HepG2 (cell line): Measurements from ENCODE around the gene HTR1D. TPM values are rescaled to one million over a fixed set of nuclear protein-coding genes. Genes with fewer than 3 reads are reported as not detected.

Source experiments
- HNRNPUL1 ChIP-seq: fragments of 200-400 bp; formaldehyde crosslinking; IDR thresholded peaks from 2 replicates; pipeline ENCODE4 v1.6.1; 2017; ENCODE audit warnings: low read depth, mild to moderate bottlenecking, low read length, moderate library complexity
- KDM5B ChIP-seq: sonication (generic); formaldehyde crosslinking; IDR thresholded peaks from 2 replicates; pipeline ENCODE4 v1.4.0; 2020; ENCODE audit warnings: missing genetic modification reagents, mild to moderate bottlenecking, borderline replicate concordance
- MAF1 ChIP-seq: sonication (generic); formaldehyde crosslinking; IDR thresholded peaks from 2 replicates; pipeline ENCODE4 v1.5.0; 2020; ENCODE audit warnings: missing genetic modification reagents, borderline replicate concordance
- MEIS1 ChIP-seq: sonication (generic); formaldehyde crosslinking; IDR thresholded peaks from 2 replicates; pipeline ENCODE4 v1.9.0; 2021; ENCODE audit warnings: mild to moderate bottlenecking, missing genetic modification reagents, moderate library complexity, borderline replicate concordance
- MXI1 ChIP-seq: IDR thresholded peaks from 3 replicates; pipeline ENCODE4 v1.6.1; 2012; ENCODE audit warnings: low read depth, low read length, inconsistent platforms, borderline replicate concordance
- NKX3-1 ChIP-seq: sonication (generic); formaldehyde crosslinking; IDR thresholded peaks from 2 replicates; pipeline ENCODE4 v1.5.0; 2020; ENCODE audit warnings: missing genetic modification reagents
- PITX1 ChIP-seq: sonication (generic); formaldehyde crosslinking; IDR thresholded peaks from 2 replicates; pipeline ENCODE4 v1.5.1; 2020; ENCODE audit warnings: mild to moderate bottlenecking, missing genetic modification reagents
- PRMT3 ChIP-seq: sonication (generic); formaldehyde crosslinking; IDR thresholded peaks from 2 replicates; pipeline ENCODE4 v1.8.1; 2022; ENCODE audit warnings: low read depth, mild to moderate bottlenecking, moderate library complexity, missing genetic modification reagents, borderline replicate concordance
- RBM39 ChIP-seq: fragments of 200-400 bp; formaldehyde crosslinking; IDR thresholded peaks from one replicate; pipeline ENCODE4 v1.6.1; 2018; ENCODE audit warnings: antibody characterized with exemption, mild to moderate bottlenecking, low read depth, low read length; ENCODE audit not compliant: poor library complexity, severe bottlenecking
- SIX1 ChIP-seq: sonication (generic); formaldehyde crosslinking; IDR thresholded peaks from 2 replicates; pipeline ENCODE4 v1.4.0; 2020; ENCODE audit warnings: missing genetic modification reagents, borderline replicate concordance
- SKI ChIP-seq: fragments of 450-650 bp; IDR thresholded peaks from one replicate; pipeline ENCODE4 v1.6.1; 2018; ENCODE audit warnings: mild to moderate bottlenecking; ENCODE audit not compliant: partially characterized antibody
- SRSF4 ChIP-seq: fragments of 200-400 bp; formaldehyde crosslinking; IDR thresholded peaks from one replicate; pipeline ENCODE4 v1.6.1; 2018; ENCODE audit warnings: mild to moderate bottlenecking, low read depth, low read length, moderate library complexity; ENCODE audit not compliant: poor library complexity, severe bottlenecking
- TOE1 ChIP-seq: sonication (generic); formaldehyde crosslinking; IDR thresholded peaks from 2 replicates; pipeline ENCODE4 v1.4.0; 2020; ENCODE audit warnings: mild to moderate bottlenecking, missing genetic modification reagents
- TSC22D2 ChIP-seq: sonication (generic); formaldehyde crosslinking; IDR thresholded peaks from 2 replicates; pipeline ENCODE4 v1.5.1; 2020; ENCODE audit warnings: missing genetic modification reagents, mild to moderate bottlenecking, borderline replicate concordance
- ZBTB34 ChIP-seq: sonication (generic); formaldehyde crosslinking; IDR thresholded peaks from 2 replicates; pipeline ENCODE4 v1.8.0; 2022; ENCODE audit warnings: mild to moderate bottlenecking, missing genetic modification reagents
- ZBTB7B ChIP-seq: sonication (generic); formaldehyde crosslinking; IDR thresholded peaks from 2 replicates; pipeline ENCODE4 v1.4.0; 2020; ENCODE audit warnings: missing genetic modification reagents
- ZC3H13 ChIP-seq: sonication (generic); formaldehyde crosslinking; IDR thresholded peaks from 2 replicates; pipeline ENCODE4 v1.8.1; 2023; ENCODE audit warnings: mild to moderate bottlenecking, missing genetic modification reagents, moderate library complexity
- ZFP36L1 ChIP-seq: sonication (generic); formaldehyde crosslinking; IDR thresholded peaks from 2 replicates; pipeline ENCODE4 v1.8.0; 2022; ENCODE audit warnings: mild to moderate bottlenecking, missing genetic modification reagents, moderate library complexity
- ZNF24 ChIP-seq: fragments of 450-650 bp; IDR thresholded peaks from 2 replicates; pipeline ENCODE4 v1.6.1; 2017; ENCODE audit warnings: antibody characterized with exemption, mild to moderate bottlenecking
- ZNF253 ChIP-seq: sonication (generic); formaldehyde crosslinking; IDR thresholded peaks from 2 replicates; pipeline ENCODE4 v1.8.0; 2022; ENCODE audit warnings: mild to moderate bottlenecking, missing genetic modification reagents, borderline replicate concordance
- ZNF282 ChIP-seq: fragments of 450-650 bp; IDR thresholded peaks from 2 replicates; pipeline ENCODE4 v1.6.1; 2018; ENCODE audit not compliant: partially characterized antibody
- ZNF30 ChIP-seq: sonication (generic); formaldehyde crosslinking; IDR thresholded peaks from 2 replicates; pipeline ENCODE4 v1.5.0; 2020; ENCODE audit warnings: mild to moderate bottlenecking, missing genetic modification reagents
- ZNF644 ChIP-seq: IDR thresholded peaks from 2 replicates; pipeline ENCODE4 v1.6.1; 2016; ENCODE audit warnings: low read depth
- ZNF678 ChIP-seq: sonication (generic); formaldehyde crosslinking; IDR thresholded peaks from 2 replicates; pipeline ENCODE4 v1.4.0; 2020; ENCODE audit warnings: mild to moderate bottlenecking, missing genetic modification reagents
- polyA plus RNA-seq, 8 experiments: library from polyadenylated mRNA; depleted of rRNA in 3 of 8; stranded (reverse) in 7 of 8; unstranded in 1 of 8; fragments of >200 nt; fragmentation: Illumina TruSeq in 4 of 8; extraction: Trizol in 4 of 8; gene quantifications; 2 replicates each; pipeline versions ENCODE4 v1.2.1 to v1.2.3, GENCODE V29; 2011 to 2016; ENCODE audit warnings: low read depth in 4 of 8, missing spikeins in 1 of 8, mixed read lengths in 1 of 8; ENCODE audit not compliant: insufficient read depth in 1 of 8
- total RNA-seq, 5 experiments: library from RNA; depleted of rRNA; stranded (reverse); fragments of >200 nt; fragmentation: Illumina TruSeq; extraction: Trizol; gene quantifications; 2 replicates each; pipeline ENCODE4 v1.2.3, GENCODE V29; 2016; ENCODE audit warnings: low read depth in 1 of 5
- TF ChIP-seq, protein P1 (sequence below): sonication (generic); formaldehyde crosslinking; IDR thresholded peaks from 2 replicates; pipeline ENCODE4 v1.4.0; 2020; ENCODE audit warnings: mild to moderate bottlenecking, missing genetic modification reagents
- TF ChIP-seq, protein P2 (sequence below): sonication (generic); formaldehyde crosslinking; IDR thresholded peaks from 2 replicates; pipeline ENCODE4 v1.9.0; 2021; ENCODE audit warnings: missing genetic modification reagents, mild to moderate bottlenecking, borderline replicate concordance
- TF ChIP-seq, protein P3 (sequence below): sonication (generic); formaldehyde crosslinking; IDR thresholded peaks from 2 replicates; pipeline ENCODE4 v1.5.0; 2020; ENCODE audit warnings: missing genetic modification reagents

Gene HTR1D
- total and polyA plus RNA-seq, 2 of the 13 experiments (the other 11 are each of a cell fraction or from before 2014, with no cell fraction given): 0.04 to 0.07 TPM

DNA sequence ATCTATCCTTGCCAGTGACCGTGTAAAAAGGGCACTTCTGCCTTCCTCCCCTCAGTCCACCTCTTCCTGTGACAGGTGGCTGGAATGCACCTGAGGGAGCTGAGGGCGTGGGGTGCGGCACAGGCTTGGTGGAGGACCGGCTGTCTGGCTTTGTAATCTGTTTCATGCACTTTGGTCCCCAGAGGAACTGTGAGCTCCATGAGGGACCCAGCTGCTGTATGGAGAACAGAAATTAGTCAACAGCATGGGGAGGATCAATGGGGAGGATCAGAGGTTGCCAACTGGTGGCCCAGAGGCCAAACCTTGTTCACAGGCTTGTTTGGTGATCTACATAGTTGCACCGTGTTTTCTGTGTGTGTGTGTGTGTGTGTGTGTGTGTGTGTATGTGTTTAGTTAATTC, 29.7 kb downstream of the HTR1D start (continued):
- TF ChIP-seq SKI (peak; percentile 78), MAF1 (CRISPR knock-in tag) (no peak), NKX3-1 (CRISPR knock-in tag) (no peak), SRSF4 (no peak), ZBTB34 (peak; percentile 97), ZNF282 (no peak), MXI1 (peak; percentile 67; the same call in 1 of the 3 replicates), ZNF644 (peak; percentile 97), ZNF253 (no peak), HNRNPUL1 (no peak), SIX1 (CRISPR knock-in tag) (0 out of 2 replicates have a peak, but pooled peaks have one; percentile 30), TOE1 (CRISPR knock-in tag) (no peak), RBM39 (no peak), MEIS1 (CRISPR knock-in tag) (no peak; the same call in 1 of the 2 replicates), KDM5B (CRISPR knock-in tag) (peak; percentile 30; the same call in 1 of the 2 replicates), ZC3H13 (CRISPR knock-in tag) (no peak), TSC22D2 (CRISPR knock-in tag) (no peak), ZFP36L1 (CRISPR knock-in tag) (no peak), PITX1 (peak; percentile 98), ZNF678 (CRISPR knock-in tag) (no peak), ZNF24 (no peak), ZBTB7B (CRISPR knock-in tag) (peak; percentile 74; the same call in 1 of the 2 replicates), PRMT3 (CRISPR knock-in tag) (no peak), ZNF30 (CRISPR knock-in tag) (no peak)
- TF ChIP-seq, protein P1, sequence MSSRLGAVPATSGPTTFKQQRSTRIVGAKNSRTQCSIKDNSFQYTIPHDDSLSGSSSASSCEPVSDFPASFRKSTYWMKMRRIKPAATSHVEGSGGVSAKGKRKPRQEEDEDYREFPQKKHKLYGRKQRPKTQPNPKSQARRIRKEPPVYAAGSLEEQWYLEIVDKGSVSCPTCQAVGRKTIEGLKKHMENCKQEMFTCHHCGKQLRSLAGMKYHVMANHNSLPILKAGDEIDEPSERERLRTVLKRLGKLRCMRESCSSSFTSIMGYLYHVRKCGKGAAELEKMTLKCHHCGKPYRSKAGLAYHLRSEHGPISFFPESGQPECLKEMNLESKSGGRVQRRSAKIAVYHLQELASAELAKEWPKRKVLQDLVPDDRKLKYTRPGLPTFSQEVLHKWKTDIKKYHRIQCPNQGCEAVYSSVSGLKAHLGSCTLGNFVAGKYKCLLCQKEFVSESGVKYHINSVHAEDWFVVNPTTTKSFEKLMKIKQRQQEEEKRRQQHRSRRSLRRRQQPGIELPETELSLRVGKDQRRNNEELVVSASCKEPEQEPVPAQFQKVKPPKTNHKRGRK (CRISPR knock-in tag): no peak
- TF ChIP-seq, protein P2, sequence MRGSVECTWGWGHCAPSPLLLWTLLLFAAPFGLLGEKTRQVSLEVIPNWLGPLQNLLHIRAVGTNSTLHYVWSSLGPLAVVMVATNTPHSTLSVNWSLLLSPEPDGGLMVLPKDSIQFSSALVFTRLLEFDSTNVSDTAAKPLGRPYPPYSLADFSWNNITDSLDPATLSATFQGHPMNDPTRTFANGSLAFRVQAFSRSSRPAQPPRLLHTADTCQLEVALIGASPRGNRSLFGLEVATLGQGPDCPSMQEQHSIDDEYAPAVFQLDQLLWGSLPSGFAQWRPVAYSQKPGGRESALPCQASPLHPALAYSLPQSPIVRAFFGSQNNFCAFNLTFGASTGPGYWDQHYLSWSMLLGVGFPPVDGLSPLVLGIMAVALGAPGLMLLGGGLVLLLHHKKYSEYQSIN: no peak
- TF ChIP-seq, protein P3, sequence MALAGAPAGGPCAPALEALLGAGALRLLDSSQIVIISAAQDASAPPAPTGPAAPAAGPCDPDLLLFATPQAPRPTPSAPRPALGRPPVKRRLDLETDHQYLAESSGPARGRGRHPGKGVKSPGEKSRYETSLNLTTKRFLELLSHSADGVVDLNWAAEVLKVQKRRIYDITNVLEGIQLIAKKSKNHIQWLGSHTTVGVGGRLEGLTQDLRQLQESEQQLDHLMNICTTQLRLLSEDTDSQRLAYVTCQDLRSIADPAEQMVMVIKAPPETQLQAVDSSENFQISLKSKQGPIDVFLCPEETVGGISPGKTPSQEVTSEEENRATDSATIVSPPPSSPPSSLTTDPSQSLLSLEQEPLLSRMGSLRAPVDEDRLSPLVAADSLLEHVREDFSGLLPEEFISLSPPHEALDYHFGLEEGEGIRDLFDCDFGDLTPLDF (CRISPR knock-in tag): no peak
